Superior temporal gyrus (tissue), 1 donor: ENCODE measurements around the gene PBXIP1.
A peak's percentile ranks its signal among the peaks of the same experiment; 100 is the strongest.
"Not testable (repeated sequence)": the region's sequence is repeated elsewhere in the genome, so short reads cannot be mapped to it uniquely, and the experiment has no call there.

Experiments used
- DNase-seq: peaks from one replicate; pipeline ENCODE4 v3.0.0-alpha.2; 2016; ENCODE audit errors: extremely low spot score

Gene PBXIP1

DNA sequence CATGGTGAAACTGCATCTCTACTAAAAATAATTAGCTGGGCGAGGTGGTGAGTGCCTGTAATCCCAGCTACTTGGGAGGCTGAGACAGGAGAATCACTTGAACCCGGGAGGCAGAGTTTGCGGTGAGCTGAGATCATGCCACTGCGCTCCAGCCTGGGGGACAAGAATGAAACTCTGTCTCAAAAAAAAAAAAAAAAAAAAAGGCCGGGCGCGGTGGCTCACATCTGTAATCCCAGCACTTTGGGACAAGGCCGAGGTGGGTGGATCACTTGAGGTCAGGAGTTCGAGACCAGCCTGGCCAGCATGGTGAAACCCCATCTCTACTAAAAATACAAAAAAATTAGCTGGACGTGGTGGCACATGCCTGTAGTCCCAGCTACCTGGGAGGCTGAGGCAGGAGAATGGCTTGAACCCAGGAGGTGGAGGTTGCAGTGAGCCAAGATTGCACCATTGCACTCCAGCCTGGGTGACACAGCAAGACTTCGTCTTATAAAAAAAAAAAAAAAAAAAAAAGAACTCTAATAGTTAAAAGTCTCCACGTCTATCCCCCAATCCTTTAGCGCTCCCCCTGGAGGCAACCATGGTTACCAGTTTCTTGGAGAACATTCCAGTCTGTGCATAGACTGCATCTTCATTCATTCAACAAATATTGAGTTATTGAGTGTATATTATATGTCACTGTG lies 39.5 kb upstream of the PBXIP1 start:
- peak; percentile 64 for DNase-seq

GRCh38 chr1:154994591-154994990 lies 38.7 kb upstream of the PBXIP1 start:
- DNase-seq, result no peak

GRCh38 chr1:154994269-154994587 lies 38.3 kb upstream of the PBXIP1 start:
- DNase-seq, result no peak

GRCh38 chr1:154993572-154994268 lies 37.8 kb upstream of the PBXIP1 start, which contains the start of gene LENEP:
Gene LENEP, plus strand, starts transcription at chr1:154993586. Its CDS starts 22 bp downstream, at chr1:154993608.
- DNase-seq, result no peak

DNA sequence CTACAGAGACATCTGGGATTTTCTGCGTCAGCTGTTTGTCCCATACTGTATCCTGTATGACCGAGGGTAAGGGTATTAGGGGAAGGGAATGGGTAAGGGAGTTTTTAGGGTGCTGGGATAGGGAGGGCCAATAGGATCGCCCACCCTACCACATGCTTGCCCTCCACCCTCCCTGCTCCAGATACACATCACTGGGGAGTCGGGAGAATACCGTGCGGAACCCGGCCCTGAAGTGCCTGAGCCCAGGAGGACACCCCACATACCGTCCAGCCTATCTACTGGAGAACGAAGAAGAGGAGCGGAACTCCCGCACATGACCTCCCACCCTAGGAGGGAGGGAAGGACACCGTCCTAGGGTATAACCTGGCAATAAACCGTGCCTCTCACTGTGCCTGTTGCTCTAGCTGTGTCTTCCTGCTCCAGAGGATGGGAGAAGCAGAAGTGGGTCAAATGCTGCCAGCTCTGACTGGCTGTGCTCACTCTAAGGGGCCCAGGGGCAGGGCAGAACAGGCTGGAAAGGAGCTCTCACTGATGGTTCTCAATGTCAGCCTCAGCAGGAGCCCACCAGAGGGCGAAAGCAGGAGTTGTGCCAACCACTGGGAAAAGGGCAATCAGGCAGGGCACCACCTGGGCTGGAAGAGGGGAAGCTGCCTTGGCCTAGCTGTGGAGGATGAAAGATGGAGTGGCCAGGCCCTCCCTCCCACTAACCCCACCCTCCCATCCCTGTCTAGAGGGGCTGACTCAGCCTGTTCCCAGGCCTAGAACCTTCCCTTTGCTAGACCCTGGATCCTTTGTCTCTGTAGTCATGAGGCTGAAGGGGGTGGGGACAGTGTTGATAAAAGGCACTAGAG lies 37.0 kb upstream of the PBXIP1 start:
- DNase-seq, result no peak

- no peak for DNase-seq
Measured at GRCh38 chr1:154990276-154990675, 34.4 kb upstream of the PBXIP1 start.

- no peak for DNase-seq
Measured at GRCh38 chr1:154989195-154989860, 33.4 kb upstream of the PBXIP1 start.

- no peak for DNase-seq
Measured at GRCh38 chr1:154988058-154988954, 32.4 kb upstream of the PBXIP1 start.

GRCh38 chr1:154987326-154987725 lies 31.4 kb upstream of the PBXIP1 start:
- DNase-seq, result no peak

GRCh38 chr1:154986736-154987135 lies 30.8 kb upstream of the PBXIP1 start:
- not testable (repeated sequence) for DNase-seq

GRCh38 chr1:154983776-154984466 lies 28.0 kb upstream of the PBXIP1 start:
- no peak for DNase-seq

DNA sequence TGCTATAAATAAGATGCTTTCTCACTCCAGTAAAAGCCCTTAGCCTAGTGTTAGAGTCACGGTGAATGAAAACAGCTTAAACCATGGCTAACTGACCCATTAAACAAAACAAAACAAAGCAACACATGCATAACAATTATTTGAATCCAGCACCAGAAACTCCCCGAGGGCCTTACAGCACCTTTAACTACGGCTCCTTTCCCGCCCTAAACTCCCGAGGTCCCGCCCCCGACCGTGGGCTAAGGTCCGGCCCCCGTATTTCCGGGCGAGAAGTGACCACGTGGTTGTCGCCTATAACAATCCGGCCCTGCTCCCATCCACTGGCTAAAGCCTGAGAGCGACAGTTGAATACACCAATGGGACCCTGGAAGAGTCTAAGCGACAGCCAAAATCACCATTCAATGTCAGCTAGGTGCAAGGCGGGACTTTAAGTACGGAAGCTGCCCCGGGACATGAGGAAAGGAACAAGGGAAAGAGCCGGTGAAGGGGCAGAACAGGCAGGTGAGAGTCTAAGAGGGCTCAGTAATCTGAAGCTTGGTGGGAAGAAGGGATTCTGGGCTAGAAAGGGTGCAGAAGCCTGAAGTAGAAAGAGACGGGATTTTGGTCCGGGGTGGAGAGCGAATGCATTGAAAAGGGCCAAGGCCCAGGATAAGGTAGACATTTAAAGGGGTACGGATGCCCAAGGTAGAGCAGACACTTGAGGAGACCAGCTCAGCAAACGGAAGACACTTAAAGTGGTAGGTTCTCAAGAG lies 27.2 kb upstream of the PBXIP1 start, which contains the start of gene FLAD1:
Gene FLAD1, plus strand, starts transcription at position 448 of the 752 bp plus-strand sequence. CDS start 351 bp downstream, outside the sequence.
- peak; percentile 100 for DNase-seq

- peak; percentile 22 for DNase-seq
Measured at GRCh38 chr1:154982341-154982740, 26.4 kb upstream of the PBXIP1 start.

GRCh38 chr1:154978360-154978759 lies 22.5 kb upstream of the PBXIP1 start:
- no peak for DNase-seq

- DNase-seq, result not testable (repeated sequence)
Measured at GRCh38 chr1:154977762-154978161, 21.9 kb upstream of the PBXIP1 start.

GRCh38 chr1:154975409-154976059 lies 19.6 kb upstream of the PBXIP1 start:
- no peak for DNase-seq

DNA sequence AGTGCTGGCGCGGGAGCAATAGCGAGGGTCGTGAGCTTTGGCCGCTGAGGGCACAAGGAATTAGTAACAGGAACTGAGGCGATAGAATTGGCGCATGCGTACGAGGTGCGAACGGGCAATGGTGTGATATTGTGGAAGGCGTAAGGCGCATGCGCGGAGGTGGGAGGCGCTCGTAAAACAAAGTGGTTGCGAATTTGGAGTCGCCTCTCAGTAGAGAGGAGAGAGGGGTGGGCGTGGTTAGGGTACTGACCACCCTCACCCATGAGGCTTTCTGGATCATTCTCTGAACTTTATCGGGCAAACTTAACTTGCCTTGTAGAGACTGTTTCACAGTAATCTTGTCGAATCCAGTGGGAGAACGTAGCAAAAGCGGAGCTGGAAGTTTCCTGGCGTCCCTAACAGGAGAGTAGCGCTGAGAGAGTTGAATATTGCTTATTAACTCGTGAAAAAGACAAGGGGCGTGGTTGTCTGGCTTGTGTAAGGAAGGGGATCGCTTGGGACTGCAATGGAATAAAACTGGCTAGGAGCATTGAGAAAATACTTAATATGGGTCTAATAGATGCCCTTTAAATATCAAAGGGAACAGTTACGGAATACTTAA lies 19.0 kb upstream of the PBXIP1 start:
- peak; percentile 98 for DNase-seq

- DNase-seq, result peak; percentile 100
Measured at GRCh38 chr1:154974102-154974807, 18.4 kb upstream of the PBXIP1 start, which contains the start of gene CKS1B. Gene CKS1B, plus strand, starts transcription at chr1:154974681. Its CDS starts 65 bp downstream, at chr1:154974746.
